Sciatic nerve (tissue), 2 donors: ENCODE results near the gene DOCK8. TPM values are rescaled to one million over a fixed set of nuclear protein-coding genes. Genes with fewer than 3 reads are reported as not detected.

Source experiments
- ATAC-seq: fragments of 200-7000 bp; cut with Tn5 transposase; one replicate; pipeline ENCODE4 v1.9.1; 2020; ENCODE audit warnings: mild to moderate bottlenecking, moderate library complexity
- DNase-seq: peaks from one replicate; pipeline ENCODE4 v3.0.0-alpha.2; 2020; ENCODE audit warnings: low spot score
- intact Hi-C: fragments of 100-400 bp; cut with DNase I; formaldehyde crosslinking; loops from one replicate; pipeline ENCODE4 v1.14.2; 2022
- total RNA-seq: library from RNA; stranded (reverse); fragmentation: NEBNext Ultra II Directional; extraction: Animal tissue kit (Norgen Biotek cat#: 25700); gene quantifications from one replicate; pipeline ENCODE4 v1.2.1, GENCODE V29; 2021
- donor health status: DM: no; HTN: no; CAD: no.
- donor health status: DM: no; HTN: no; CAD: no.

The DOCK8 gene
- total RNA-seq, 1 donor from 2014 or later, result 31.4 TPM

DNA sequence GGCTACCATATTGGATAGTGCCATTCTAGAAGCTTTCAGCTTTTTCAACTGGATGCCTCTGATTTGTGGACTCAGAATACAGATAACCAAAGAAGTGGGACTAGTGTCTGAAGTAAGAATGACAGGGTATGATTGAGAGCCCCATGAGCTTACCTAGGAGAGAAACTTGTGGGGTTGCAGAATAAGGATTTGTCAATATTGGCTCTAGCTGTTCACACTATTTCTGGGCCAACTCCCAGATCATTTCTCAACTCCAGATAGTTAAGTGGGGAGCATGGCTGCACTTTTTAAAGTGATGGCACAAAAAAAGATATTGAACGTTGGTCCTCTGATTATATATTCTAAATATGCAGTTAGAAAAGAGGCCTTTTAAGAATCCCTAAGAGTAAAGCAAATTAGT lies 252.1 kb downstream of the DOCK8 start:
- intact Hi-C loops, result no loop called here

DNA sequence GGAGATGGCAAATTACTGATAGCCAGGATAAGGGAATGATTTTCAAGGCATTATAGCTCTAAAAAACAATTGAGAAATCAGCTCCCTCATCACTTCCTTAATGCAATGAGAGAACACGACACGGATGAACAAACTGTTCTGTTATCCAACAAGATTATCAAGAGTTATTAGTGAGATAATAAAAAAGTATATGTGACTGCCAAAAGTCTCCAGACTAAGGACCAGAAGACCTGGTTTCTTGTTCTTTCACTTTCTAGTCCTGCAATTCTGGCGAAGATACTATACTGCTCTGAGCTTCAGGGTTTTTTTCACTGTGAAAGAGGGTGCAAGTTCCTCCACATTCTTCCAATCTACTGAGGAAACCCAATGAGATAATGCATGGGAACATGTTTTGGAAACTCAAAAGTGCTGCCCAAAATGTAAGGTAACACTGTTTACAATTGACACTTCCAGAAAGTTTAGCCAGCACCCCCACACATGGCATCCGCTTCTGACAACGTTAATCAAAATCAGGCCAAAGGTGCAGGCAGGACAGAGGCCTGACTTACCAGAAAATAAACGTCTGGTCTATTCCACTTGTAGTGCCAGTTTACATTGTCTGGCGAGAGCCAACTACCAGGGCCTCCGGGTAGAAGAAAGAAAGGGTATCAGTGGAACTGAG lies 254.2 kb downstream of the DOCK8 start:
- intact Hi-C loops, result no loop called here
- no peak for ATAC-seq

More for the DNA sequence above, 252.1 kb downstream of the DOCK8 start:
- ATAC-seq (no peak), DNase-seq (no peak)

DNA sequence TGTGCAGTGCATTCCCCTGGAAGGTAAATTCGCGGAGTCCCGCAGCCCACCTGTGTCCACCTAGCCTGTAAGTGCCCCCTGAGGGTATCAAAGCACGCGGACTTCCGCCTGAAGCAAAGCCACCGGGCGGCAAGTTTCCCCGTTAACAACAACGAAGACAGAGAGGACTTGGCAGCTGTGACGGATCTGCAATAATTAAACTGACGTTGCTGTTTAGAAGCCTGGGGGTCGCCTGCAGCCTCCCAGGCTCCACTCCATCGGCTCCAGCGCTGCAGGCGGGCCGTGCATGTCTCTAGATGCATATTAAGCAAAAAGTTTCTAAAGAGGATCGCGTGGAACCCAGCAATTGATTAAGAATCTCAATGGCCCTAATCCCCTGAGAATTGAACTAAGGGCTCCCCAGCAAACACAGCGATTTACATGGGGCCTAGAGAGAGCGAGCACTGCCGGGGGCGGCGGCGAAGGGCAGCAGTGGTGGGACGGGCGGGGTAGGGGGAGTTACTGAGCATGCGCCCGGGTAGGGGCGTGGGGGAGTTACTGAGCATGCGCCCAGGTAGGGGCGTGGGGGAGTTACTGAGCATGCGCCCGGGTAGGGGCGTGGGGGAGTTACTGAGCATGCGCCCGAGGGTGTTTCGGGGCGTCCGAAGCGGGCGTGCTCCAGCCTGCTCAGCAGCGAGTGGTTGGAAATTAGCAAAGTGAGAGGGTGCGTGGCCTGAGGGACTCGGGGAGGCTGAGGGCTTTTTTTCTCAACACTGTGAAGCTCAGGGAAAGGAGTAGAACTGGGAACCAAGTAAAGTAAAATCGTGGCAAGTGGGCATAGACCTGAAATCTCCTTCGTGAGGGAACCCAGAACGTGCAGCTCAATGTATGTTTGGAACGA lies 255.2 kb downstream of the DOCK8 start:
- intact Hi-C loops, result loop anchor here (10.0 kb wide), 1 partner anchor 125 kb away; no protein-coding TSS in a partner anchor
- ATAC-seq (peak; percentile 98), DNase-seq (peak; percentile 93)

More for the DNA sequence above, 254.2 kb downstream of the DOCK8 start:
- DNase-seq, result no peak

DNA sequence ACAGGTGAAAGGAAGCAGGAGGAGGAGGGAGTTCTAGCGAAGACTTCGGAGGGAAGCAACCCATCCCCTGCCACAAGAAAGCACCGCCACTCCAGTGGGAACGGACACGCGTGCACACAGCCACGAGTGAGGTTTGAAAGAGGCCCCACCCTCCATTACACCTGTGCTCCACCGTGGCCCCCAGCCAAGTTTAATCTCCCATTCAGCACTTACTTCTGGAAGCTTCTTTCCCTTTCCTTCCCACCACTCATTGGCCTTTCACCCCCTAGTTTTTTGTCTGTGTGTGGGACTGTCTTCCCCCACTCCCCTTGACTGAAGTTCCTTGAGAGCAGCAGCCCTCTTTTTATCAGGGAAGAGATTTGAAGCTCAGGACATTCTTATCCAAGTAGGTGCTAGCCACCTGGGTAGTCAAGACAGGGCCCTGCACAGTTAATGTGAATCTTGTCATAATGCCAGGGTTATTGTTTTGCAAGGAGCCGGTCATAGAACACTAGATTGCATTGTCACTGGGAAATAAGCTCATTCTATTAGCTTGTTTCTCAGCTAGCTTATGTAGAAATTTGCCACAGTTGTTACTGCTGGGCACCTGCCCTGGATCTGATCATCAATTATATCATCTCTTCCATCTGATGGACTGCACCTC lies 256.0 kb downstream of the DOCK8 start:
- peak; percentile 24 for ATAC-seq
- DNase-seq, result peak; percentile 67
- intact Hi-C loops, result loop anchor here (10.0 kb wide), 1 partner anchor 124 kb away; no protein-coding TSS in a partner anchor

DNA sequence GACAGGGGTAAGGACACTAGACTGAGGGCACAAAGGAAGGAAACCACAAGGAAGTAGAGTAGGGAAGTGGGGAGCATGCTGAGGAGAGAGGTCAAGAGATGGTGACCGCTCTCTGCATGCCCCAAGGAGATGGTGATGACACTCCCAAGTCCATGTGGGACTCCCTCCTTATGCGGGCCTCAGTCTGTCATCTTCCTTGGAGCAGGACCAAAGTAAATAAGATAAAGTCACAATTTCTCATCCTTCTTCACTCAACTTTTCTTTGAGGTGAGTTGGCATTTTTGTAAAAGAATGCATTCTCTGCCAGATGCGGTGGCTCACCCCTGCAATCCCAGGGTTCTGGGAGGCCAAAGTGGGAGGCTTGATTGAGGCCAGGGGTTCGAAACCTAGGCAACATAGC lies 256.7 kb downstream of the DOCK8 start:
- no peak for DNase-seq
- intact Hi-C loops, result loop anchor here (10.0 kb wide), 1 partner anchor 123 kb away; no protein-coding TSS in a partner anchor
- no peak for ATAC-seq

DNA sequence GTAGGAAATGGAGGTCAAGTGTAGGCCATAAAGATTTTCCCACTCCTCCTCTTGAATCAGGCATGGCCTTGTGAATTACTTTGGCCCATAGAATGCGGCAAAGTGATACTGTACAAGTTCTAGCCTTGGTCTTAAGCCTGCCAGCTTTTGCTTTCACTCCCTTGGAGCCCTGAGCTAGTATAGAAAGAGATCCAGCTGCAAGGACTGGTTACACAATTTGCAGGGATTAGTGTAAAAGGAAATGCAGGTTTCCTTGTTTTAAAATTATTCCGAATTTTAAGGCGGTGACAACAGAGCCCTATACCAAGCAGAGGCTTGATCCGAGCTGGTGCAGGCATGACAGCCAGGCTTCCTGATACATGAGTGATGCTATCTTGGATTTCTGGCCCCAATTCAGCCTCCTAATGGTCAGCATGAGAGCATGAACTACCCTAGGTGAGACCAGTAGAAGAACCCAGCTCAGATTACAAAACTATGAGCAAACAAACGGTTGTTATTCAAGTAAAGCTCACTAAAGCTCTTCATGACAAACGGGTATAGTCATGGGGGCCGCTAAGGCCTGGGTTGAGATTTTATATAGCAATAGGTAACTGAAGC lies 257.9 kb downstream of the DOCK8 start:
- ATAC-seq (no peak), DNase-seq (no peak)
- intact Hi-C loops, result loop anchor here (10.0 kb wide), 1 partner anchor 122 kb away; no protein-coding TSS in a partner anchor

DNA sequence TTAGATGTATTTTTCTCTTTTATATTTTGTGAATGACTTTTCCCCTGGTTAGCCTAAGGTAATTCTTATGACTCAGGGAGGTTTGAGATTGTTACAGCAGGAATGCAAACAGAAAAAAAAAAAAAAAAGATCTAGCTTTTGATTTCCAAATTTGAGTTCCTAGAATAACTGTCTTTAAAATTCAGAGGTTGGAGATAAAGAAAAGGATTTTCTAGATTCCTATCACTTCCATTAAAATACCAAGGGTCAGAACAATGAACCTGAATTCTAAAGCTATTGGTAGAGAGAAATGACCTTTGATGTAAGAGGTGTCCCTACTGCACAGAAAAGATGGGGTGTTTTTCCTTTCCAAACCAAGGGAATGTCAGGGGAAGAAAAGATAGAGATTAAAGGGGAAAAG lies 262.5 kb downstream of the DOCK8 start:
- intact Hi-C loops, result loop anchor here (10.0 kb wide), 1 partner anchor 118 kb away; no protein-coding TSS in a partner anchor
- DNase-seq (no peak), ATAC-seq (no peak)

DNA sequence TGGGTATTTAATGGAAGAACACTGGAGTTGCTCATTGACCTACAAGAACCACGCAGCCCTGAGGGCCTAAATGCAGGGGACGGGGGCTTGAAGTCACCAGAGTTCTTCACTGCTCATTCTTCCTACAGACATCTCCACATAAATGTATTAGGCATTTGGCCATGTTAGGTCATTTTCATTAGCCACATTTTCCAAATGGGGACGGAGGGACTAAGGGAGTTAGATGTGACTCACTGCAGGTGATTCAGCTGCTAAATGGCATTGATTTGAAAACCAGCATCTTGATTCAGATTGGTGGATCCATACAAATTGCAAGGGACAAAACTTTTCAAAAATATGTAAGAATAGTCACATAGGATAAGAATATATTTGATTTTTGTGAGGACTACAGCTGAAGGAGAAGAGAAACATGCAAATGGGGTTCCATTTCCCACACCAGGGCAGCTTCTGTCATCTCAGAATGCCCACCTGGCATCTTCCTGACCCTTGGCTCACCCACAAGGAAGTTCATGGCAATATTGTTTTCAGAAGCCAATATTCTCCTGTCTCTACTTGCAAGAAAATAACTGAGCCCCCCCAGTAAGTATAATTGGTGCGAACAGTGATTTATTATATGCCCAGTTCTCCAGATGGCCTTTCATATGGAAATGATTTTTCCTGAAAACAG lies 264.8 kb downstream of the DOCK8 start:
- no peak for DNase-seq
- no peak for ATAC-seq
- intact Hi-C loops, result loop anchor here (10.0 kb wide), 1 partner anchor 115 kb away; no protein-coding TSS in a partner anchor

DNA sequence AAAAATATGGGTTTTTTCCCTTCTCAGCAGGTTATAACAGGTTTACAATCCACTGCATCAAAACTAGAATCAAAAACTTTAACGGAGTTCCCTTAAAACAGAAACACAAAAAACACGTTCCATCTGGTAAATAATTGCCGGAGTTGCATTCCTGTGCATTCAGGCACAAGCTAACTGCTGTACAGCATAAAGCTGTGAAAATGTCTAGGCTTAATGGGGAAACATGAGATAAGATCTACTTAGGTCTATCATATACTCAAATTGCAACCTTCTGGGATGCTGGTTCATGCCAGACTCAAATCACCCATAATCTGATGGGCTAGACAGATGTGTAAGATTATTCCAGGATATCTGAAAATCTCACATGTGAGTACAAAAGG lies 265.3 kb downstream of the DOCK8 start:
- no peak for DNase-seq
- no peak for ATAC-seq
- intact Hi-C loops, result loop anchor here (5.0 to 10.0 kb wide), 2 partner anchors 63 to 115 kb away; no protein-coding TSS in a partner anchor

DNA sequence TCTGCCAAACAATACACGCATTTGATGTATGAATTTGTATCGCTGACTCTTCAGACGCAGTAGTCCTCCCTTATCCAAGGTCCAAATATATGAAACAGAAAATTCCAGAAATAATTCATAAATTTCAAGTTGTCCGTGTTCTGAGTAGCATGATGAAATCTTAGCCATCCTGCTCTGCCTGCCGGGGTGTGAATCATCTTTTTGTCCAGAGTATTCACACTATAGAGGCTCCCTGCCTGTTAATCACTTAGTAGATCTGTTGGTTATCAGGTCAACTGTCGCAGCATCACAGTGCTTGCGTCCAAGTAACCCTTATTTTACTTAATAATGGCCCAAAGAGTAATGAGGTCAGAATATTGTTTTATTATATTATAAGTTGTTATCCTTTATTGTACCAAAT lies 268.1 kb downstream of the DOCK8 start:
- DNase-seq, result no peak
- no peak for ATAC-seq
- intact Hi-C loops, result loop anchor here (5.0 kb wide), 1 partner anchor 65 kb away; no protein-coding TSS in a partner anchor

DNA sequence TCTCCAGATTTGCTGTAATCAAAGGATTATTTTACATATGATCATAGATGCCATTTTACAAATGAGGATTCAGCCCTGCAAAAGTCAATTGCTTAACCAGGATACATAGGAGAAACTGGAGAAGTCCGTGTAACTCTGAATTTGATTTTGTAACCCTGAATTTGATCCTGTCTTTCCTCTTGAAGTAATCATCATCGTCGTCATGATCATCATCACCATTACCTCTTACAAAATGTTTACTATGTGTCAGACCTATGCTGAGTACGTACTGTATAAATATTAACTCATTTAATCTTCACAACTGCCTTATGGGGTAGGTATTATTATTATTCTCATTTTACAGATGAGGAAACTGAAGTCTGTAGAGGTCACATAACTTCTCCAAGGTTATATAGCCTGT lies 271.5 kb downstream of the DOCK8 start:
- no peak for DNase-seq
- intact Hi-C loops, result no loop called here
- no peak for ATAC-seq

DNA sequence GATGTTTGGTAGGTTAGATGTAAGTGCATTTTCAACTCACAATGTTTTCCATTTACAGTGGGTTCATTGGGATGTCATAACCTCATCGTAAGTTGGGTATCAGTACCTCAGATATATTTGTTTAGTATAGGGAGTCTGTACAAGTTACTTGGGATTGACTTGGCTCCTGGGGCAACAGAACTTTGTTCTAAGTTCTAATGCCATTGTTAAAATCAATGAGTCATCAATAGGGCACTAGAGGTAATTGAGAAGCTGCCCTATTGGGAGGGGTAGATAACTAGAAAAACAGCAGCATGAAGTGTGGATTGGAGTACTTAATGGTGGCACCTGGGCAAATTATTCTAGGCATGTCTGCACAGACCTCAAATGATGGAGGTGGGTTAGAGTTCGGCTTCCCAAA lies 272.8 kb downstream of the DOCK8 start:
- no peak for ATAC-seq
- no peak for DNase-seq
- intact Hi-C loops, result no loop called here

DNA sequence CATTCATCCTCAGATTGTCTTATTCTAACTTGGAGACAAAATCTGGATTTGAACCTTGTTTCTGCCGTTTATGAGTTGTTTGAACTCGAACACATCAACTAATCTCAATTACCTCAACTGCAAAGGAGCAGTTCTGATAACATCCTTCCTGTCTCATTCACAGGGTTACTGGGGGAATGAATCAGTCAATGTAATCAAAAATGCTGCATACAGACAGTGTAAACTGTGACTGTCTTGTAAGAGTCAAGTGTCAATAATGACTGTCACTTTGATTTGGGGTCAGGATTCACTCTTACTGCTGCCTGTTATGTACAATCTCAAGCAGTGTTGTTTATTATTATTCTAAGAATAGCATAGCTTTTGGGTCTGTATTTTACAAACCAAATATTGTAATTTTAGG lies 273.8 kb downstream of the DOCK8 start:
- DNase-seq (no peak), ATAC-seq (no peak)
- intact Hi-C loops, result no loop called here

DNA sequence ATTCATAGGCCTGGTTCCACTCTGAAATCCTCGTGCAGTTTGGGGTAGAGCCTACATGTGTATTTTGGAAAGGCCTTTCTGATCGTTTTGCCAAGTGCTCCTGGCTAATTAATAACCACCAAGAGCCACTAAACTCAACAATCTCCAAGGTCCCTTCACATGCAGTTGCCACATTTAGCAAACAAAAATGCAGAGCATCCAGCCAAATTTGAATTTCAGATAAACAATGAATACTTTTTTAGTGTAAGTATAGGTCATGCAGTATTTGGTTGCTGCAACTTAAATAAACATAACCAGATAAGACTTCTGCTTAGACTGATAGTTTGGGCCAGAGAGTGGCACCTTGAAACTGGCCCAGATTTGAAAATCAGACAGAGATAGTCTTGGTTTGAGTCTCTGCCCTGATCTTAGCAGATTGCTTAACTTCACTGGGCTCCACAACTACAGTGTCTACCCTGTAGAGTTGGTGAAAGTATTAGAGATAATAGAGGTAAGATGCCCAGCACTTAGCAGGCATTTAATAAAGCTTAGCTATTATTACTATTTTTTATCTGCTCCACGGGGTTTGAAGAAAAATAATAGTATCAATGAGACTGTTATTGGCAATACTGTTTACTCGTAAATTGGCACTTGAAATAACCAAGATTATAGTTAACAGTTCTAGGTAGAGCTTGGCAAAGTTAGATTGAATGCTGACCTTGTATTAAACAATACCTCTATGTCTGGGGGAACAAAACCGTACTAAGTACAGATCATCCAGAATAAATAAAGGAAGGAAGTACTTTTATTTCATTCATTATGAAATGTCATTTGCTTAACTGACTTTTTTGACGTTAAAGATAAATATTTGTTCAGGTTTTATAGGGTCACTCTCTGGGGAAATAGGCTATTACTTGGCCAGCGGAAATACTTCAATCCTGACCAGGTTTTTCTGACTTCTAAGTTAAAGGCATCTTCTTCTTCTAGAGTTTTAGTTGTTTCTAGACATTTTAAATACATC lies 274.8 kb downstream of the DOCK8 start:
- intact Hi-C loops, result no loop called here
- no peak for ATAC-seq
- DNase-seq, result no peak

DNA sequence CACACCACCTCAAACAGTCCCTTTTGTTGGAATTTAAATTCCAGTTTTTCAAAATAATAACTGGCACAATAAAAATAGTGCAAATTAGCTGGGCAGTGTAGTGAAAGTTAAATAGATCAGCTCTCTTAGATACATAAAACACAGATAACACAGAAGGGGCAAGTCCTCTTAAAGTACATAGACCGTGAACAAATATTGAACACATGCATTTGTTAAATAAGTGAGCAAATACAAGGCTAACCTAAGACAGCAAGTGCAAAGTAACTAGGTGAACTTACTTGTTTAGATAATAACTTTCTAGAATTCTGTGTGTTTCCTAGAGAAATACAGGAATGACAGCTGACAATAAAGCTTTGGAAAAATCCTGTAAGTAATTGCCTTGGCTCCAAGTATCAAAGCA lies 280.1 kb downstream of the DOCK8 start:
- ATAC-seq (no peak), DNase-seq (no peak)
- intact Hi-C loops, result no loop called here

DNA sequence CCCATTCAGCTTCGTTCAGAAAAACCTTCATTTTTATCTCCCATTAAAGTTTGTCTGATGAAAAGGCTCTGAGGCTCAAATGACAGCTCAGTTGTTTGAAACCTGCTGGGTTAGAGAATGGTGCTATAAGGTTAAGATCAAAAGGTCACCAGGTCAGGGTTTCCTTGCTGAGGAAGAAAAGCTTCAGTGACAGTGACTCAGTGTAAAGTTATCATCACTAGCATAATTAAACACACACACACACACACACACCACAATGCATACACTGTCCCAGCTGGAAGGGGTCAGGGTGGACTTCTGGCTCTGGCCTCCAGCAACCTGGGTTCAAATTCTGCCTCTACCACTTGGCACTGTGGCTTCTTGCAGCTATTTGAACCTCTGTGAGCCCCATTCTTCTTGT lies 281.1 kb downstream of the DOCK8 start:
- no peak for DNase-seq
- intact Hi-C loops, result no loop called here
- ATAC-seq, result no peak

DNA sequence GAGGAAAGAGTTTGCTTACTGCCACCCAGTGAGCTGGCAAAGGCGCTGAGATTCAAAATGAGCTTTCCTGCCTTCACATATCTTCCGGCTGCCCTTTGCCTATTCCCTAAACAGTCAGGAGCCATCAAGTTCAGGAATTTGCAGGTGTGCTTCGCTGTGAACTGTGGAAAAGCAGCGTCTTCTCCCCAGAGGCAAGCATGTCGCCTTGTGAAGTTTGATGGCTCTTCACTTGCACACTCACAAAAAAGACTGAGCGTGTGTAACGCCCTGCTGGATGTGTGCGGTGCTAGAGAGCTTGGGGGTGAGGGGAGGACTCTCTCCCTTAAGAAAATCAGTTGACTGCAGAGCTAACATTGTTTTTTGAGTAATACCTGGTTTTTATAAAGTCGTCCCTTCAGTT lies 288.7 kb downstream of the DOCK8 start:
- intact Hi-C loops, result no loop called here
- ATAC-seq, result no peak

More for the DNA sequence above, 288.7 kb downstream of the DOCK8 start:
- no peak for DNase-seq
